Measurements from ENCODE around the gene CFAP57. TPM values are rescaled to one million over a fixed set of nuclear protein-coding genes. Genes with fewer than 3 reads are reported as not detected.
A peak's percentile ranks its signal among the peaks of the same experiment; 100 is the strongest.

Gene CFAP57
- total and polyA plus RNA-seq, 2 of the 13 experiments (the other 11 are each of a cell fraction or from before 2014, with no cell fraction given), result 0.01 TPM; not detected in 1

- CTCF ChIA-PET (ENCODE audit: low intra/inter-chr PET ratio, low total read pairs), result no interaction called here
- POLR2A ChIA-PET, result no interaction called here
- no peak overlapping the region for H3K4me3 ChIP-seq (replicated peaks in 1 of 3; ENCODE audit: insufficient read depth in 1 of 3, low read depth in 2 of 3, low read length in 3 of 3)
- no peak overlapping the region for H3K4me2 ChIP-seq (ENCODE audit: low read depth, low read length)
- intact Hi-C loops (cut with micrococcal nuclease; ENCODE audit: unreplicated experiment) (no loop called here), in situ Hi-C loops (cut with HindIII; ENCODE audit: extremely low pct_ligation_motif_present, low pct_unique_long_range_greater_than_20kb) (no loop called here)
- H3K27ac ChIP-seq (ENCODE audit: extremely low read length, insufficient read depth, low read length), result no peak overlapping the region
- no peak overlapping the region for H3K9ac ChIP-seq (ENCODE audit: insufficient read depth, low read depth, low read length)
- TF ChIP-seq PRDM10 (CRISPR knock-in tag; IDR thresholded peaks at IDR 0.05; ENCODE audit: low read depth) (peak; percentile 83), ZNF557 (CRISPR knock-in tag; IDR thresholded peaks at IDR 0.05) (no peak), CTCF (CRISPR knock-in tag; IDR thresholded peaks at IDR 0.05) (0 out of 2 replicates have a peak, but pooled peaks have one; percentile 31), TOPORS (CRISPR knock-in tag; IDR thresholded peaks at IDR 0.05) (no peak), ZBTB33 (CRISPR knock-in tag; IDR thresholded peaks at IDR 0.05) (peak; percentile 50; the same call in 1 of the 2 replicates)
- no peak overlapping the region for H2AFZ ChIP-seq (ENCODE audit: low read length)
- H3K9me3 ChIP-seq (ENCODE audit: low read length), result peaks cover 6% of the 10 kb centered on the region; the same call in 1 of the 2 replicates
- no peaks in the 10 kb centered on the region for H3K4me1 ChIP-seq (ENCODE audit: insufficient read depth, low read length)
- no peaks in the 10 kb centered on the region for H4K20me1 ChIP-seq (ENCODE audit: insufficient read depth, low read length)
- WGBS (ENCODE audit: low lambda C conversion rate), result 88% methylated on average over 7 of the region's 7 CpGs
- DNase-seq (ENCODE audit: low spot score) (no peak), ATAC-seq (no peak), FAIRE-seq (no peak)
- no peaks in the 10 kb centered on the region for H3K79me2 ChIP-seq (ENCODE audit: insufficient read depth, low read length)
- H3K27me3 ChIP-seq (ENCODE audit: control insufficient read depth in 1 of 2, insufficient read depth in 2 of 2, low read length in 2 of 2), result no peaks in the 10 kb centered on the region
- no TSS peak for BruUV-seq (replicated peaks)
- no peaks in the 10 kb centered on the region for H3K36me3 ChIP-seq (replicated peaks in 1 of 2; ENCODE audit: control insufficient read depth in 1 of 2, insufficient read depth in 2 of 2, low read length in 2 of 2)
Measured at GRCh38 chr1:43143441-43143888, 28.7 kb upstream of the CFAP57 start.
